ENCODE measurements around the gene RBM6. TPM values are rescaled to one million over a fixed set of nuclear protein-coding genes. Genes with fewer than 3 reads are reported as not detected.
"Not testable (repeated sequence)": the region's sequence is repeated elsewhere in the genome, so short reads cannot be mapped to it uniquely, and the experiment has no call there.

The RBM6 gene
- total and polyA plus RNA-seq, 11 donors = 21.1 to 75.1 (median 32.6) TPM

GRCh38 chr3:49916686-49917085 is 23.3 kb upstream of the RBM6 start:
- Histone ChIP-seq H3K27me3 (no peaks in the 10 kb centered on the region), H3K4me1 (peaks cover 0 to 5% (median 0%) of the 10 kb centered on the region in 12 donors), H3K4me3 (no peak overlapping the region), H3K9me3 (no peaks in the 10 kb centered on the region), H3K36me3 (peaks cover 0 to 13% (median 11%) of the 10 kb centered on the region in 9 donors), H3K27ac (no peak overlapping the region)
- TF ChIP-seq CTCF (IDR thresholded peaks at IDR 0.05) = no peak
- TF ChIP-seq POLR2A (IDR thresholded peaks at IDR 0.05) = no peak
- intact Hi-C loops (cut with DNase I) = loop anchor here in 1 of 10 donors (10.0 kb wide), 1 partner anchor 212 kb away; no protein-coding TSS in a partner anchor
- ATAC-seq (no peak), DNase-seq (no peak)
- WGBS, 4 donors = 93 to 96% (median 94%) methylated on average over 5 of the region's 5 CpGs

- not testable (repeated sequence) for H3K27me3 ChIP-seq, DNase-seq, ATAC-seq, H3K27ac ChIP-seq, H3K9me3 ChIP-seq, H3K4me1 ChIP-seq, H3K36me3 ChIP-seq, H3K4me3 ChIP-seq
- WGBS, 4 donors = 90 to 95% (median 93%) methylated on average over 19 of the region's 19 CpGs
- intact Hi-C loops (cut with DNase I) = loop anchor here in 1 of 10 donors (10.0 kb wide), 1 partner anchor 213 kb away; no protein-coding TSS in a partner anchor
These were observed 22.0 kb upstream of the RBM6 start for GRCh38 chr3:49917806-49918590.

GRCh38 chr3:49924683-49925082 is 15.3 kb upstream of the RBM6 start:
- TF ChIP-seq CTCF (IDR thresholded peaks at IDR 0.05) (no peak), POLR2A (IDR thresholded peaks at IDR 0.05) (no peak)
- no peak overlapping the region for H3K27ac ChIP-seq
- DNase-seq = no peak
- peaks cover 0 to 5% (median 0%) of the 10 kb centered on the region in 9 donors for H3K36me3 ChIP-seq
- no peak overlapping the region for H3K4me3 ChIP-seq
- no peaks in the 10 kb centered on the region for H3K9me3 ChIP-seq
- 84 to 88% (median 86%) methylated on average over 2 of the region's 2 CpGs for WGBS, 4 donors
- ATAC-seq = no peak
- peaks cover 0 to 15% (median 11%) of the 10 kb centered on the region in 12 donors for H3K4me1 ChIP-seq
- no peaks in the 10 kb centered on the region for H3K27me3 ChIP-seq
- intact Hi-C loops (cut with DNase I) = loop anchor here in 1 of 10 donors (5.0 kb wide), 1 partner anchor 117 kb away; no protein-coding TSS in a partner anchor

GRCh38 chr3:49925485-49925884 is 14.5 kb upstream of the RBM6 start:
- Histone ChIP-seq H3K36me3 (peaks cover 0 to 5% (median 0%) of the 10 kb centered on the region in 9 donors), H3K9me3 (no peaks in the 10 kb centered on the region), H3K4me3 (no peak overlapping the region), H3K27me3 (no peaks in the 10 kb centered on the region), H3K4me1 (peaks cover 0 to 21% (median 15%) of the 10 kb centered on the region in 12 donors), H3K27ac (no peak overlapping the region)
- WGBS, 4 donors = 92 to 97% (median 94%) methylated on average over 2 of the region's 2 CpGs
- intact Hi-C loops (cut with DNase I) = loop anchor here in 1 of 10 donors (5.0 kb wide), 1 partner anchor 118 kb away; no protein-coding TSS in a partner anchor
- ATAC-seq (no peak), DNase-seq (no peak)
- TF ChIP-seq POLR2A (IDR thresholded peaks at IDR 0.05) (no peak), CTCF (IDR thresholded peaks at IDR 0.05) (no peak)

Measured in heart left ventricle (tissue), 16 donors.